ENCODE data around the gene ACSL5. TPM values are rescaled to one million over a fixed set of nuclear protein-coding genes. Genes with fewer than 3 reads are reported as not detected.

The ACSL5 gene
- total and polyA plus RNA-seq, 2 donors (not counting 1 experiment from before 2014, with no cell fraction given): 31.5 to 36.2 TPM

DNA sequence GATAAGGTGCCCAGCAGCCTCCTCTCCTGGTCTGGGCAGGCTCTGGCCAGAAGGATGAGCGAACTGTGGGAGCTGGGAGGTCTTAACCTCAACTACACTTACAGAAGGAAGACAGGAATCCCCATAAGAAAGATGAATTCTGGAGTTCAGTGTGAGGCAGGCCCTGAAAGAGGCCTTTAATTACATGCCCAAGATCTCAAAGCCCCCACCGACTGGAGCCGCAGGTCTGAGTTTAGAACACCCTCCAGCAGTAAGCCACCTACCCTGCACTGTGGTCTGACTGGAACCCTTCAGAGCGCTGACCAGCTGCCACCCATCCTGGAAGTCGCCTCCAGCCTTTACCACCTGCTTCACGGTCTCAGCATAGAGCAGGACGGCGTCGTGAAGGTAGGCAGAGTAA lies 28.2 kb upstream of the ACSL5 start:
- no peak for DNase-seq
- no peak for ATAC-seq (ENCODE audit: low read depth)
- no peak overlapping the region for H2AFZ ChIP-seq (ENCODE audit: insufficient read depth, low read depth, low read length, poor library complexity, severe bottlenecking)
- intact Hi-C loops (cut with micrococcal nuclease): no loop called here
- no peaks in the 10 kb centered on the region for H3K4me1 Mint-ChIP-seq
- H3K27ac ChIP-seq (ENCODE audit: low read length in 2 of 2): no peak overlapping the region
- H3K4me2 ChIP-seq (replicated peaks; ENCODE audit: low read depth, low read length, poor library complexity, severe bottlenecking): no peak overlapping the region
- ChIA-PET POLR2A (no interaction called here), CTCF (interaction anchor here (0.9 kb wide), 1 partner anchor 56 kb away, joined by 3 read pairs; no protein-coding TSS in a partner anchor)
- no peaks in the 10 kb centered on the region for H4K20me1 ChIP-seq (ENCODE audit: control insufficient read depth, insufficient read depth, low read length, poor library complexity, severe bottlenecking)
- no peaks in the 10 kb centered on the region for H3K27me3 ChIP-seq (replicated peaks in 1 of 4; ENCODE audit: control extremely low read depth in 1 of 4, control insufficient read depth in 3 of 4, insufficient read depth in 4 of 4, low read length in 3 of 4)
- no peak overlapping the region for H3K4me3 Mint-ChIP-seq
- H3K36me3 ChIP-seq (replicated peaks in 1 of 2; ENCODE audit: control extremely low read depth in 1 of 2, control insufficient read depth in 1 of 2, extremely low read depth in 1 of 2, insufficient read depth in 2 of 2, low read length in 1 of 2): no peaks in the 10 kb centered on the region
- no peak overlapping the region for H3K27ac Mint-ChIP-seq
- no peaks in the 10 kb centered on the region for H3K4me1 ChIP-seq (ENCODE audit: control insufficient read depth in 2 of 2, insufficient read depth in 2 of 2, low read length in 2 of 2)
- 97% methylated on average over 8 of the region's 9 CpGs for WGBS (ENCODE audit: insufficient coverage)
- no peaks in the 10 kb centered on the region for H3K27me3 Mint-ChIP-seq
- no peak overlapping the region for H3K4me3 ChIP-seq (ENCODE audit: control extremely low read depth in 1 of 5, extremely low read depth in 1 of 5, insufficient read depth in 1 of 5, low read depth in 2 of 5, low read length in 4 of 5)
- H3K9me3 Mint-ChIP-seq (ENCODE audit: insufficient read depth): no peaks in the 10 kb centered on the region
- TF ChIP-seq EZH2 (IDR thresholded peaks at IDR 0.05; ENCODE audit: borderline replicate concordance, insufficient read depth, low read depth, low read length, poor library complexity, severe bottlenecking): no peak
- TF ChIP-seq, protein P1, sequence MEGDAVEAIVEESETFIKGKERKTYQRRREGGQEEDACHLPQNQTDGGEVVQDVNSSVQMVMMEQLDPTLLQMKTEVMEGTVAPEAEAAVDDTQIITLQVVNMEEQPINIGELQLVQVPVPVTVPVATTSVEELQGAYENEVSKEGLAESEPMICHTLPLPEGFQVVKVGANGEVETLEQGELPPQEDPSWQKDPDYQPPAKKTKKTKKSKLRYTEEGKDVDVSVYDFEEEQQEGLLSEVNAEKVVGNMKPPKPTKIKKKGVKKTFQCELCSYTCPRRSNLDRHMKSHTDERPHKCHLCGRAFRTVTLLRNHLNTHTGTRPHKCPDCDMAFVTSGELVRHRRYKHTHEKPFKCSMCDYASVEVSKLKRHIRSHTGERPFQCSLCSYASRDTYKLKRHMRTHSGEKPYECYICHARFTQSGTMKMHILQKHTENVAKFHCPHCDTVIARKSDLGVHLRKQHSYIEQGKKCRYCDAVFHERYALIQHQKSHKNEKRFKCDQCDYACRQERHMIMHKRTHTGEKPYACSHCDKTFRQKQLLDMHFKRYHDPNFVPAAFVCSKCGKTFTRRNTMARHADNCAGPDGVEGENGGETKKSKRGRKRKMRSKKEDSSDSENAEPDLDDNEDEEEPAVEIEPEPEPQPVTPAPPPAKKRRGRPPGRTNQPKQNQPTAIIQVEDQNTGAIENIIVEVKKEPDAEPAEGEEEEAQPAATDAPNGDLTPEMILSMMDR (IDR thresholded peaks at IDR 0.05): no peak
- H3K9ac ChIP-seq (ENCODE audit: low read length): no peak overlapping the region
- H3K79me2 ChIP-seq (ENCODE audit: control insufficient read depth, insufficient read depth, low read length): no peaks in the 10 kb centered on the region
- peaks cover 0 to 4% (median 0%) of the 10 kb centered on the region in 3 donors for H3K9me3 ChIP-seq (ENCODE audit: control extremely low read depth in 1 of 3, control insufficient read depth in 2 of 3, insufficient read depth in 1 of 3, low read length in 2 of 3)

DNA sequence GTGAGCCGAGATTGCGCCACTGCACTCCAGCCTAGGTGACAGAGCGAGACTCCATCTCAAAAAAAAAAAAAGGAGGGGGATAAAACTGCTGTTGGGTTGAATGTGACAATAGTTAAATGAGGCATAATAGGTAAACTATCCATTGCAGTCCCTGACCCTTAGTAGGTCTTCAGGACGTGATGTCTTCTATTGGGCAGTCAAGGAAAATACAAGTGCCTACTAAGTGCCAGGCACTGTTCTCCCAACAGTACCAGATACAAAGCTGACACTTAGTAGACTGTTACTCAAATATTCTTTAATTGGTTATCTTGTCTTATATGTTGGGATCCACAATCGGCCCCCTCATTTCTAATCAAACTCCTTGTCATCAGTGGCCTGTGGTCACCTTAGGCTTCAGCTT lies 27.1 kb upstream of the ACSL5 start:
- Histone ChIP-seq H3K9me3 (ENCODE audit: control extremely low read depth in 1 of 3, control insufficient read depth in 2 of 3, insufficient read depth in 1 of 3, low read length in 2 of 3) (peaks cover 0 to 4% (median 0%) of the 10 kb centered on the region in 3 donors), H2AFZ (ENCODE audit: insufficient read depth, low read depth, low read length, poor library complexity, severe bottlenecking) (no peak overlapping the region), H3K9ac (ENCODE audit: low read length) (no peak overlapping the region), H3K36me3 (replicated peaks in 1 of 2; ENCODE audit: control extremely low read depth in 1 of 2, control insufficient read depth in 1 of 2, extremely low read depth in 1 of 2, insufficient read depth in 2 of 2, low read length in 1 of 2) (no peaks in the 10 kb centered on the region), H3K27ac (ENCODE audit: low read length in 2 of 2) (no peak overlapping the region), H3K4me3 (ENCODE audit: control extremely low read depth in 1 of 5, extremely low read depth in 1 of 5, insufficient read depth in 1 of 5, low read depth in 2 of 5, low read length in 4 of 5) (no peak overlapping the region), H3K4me1 (ENCODE audit: control insufficient read depth in 2 of 2, insufficient read depth in 2 of 2, low read length in 2 of 2) (no peaks in the 10 kb centered on the region), H4K20me1 (ENCODE audit: control insufficient read depth, insufficient read depth, low read length, poor library complexity, severe bottlenecking) (no peaks in the 10 kb centered on the region), H3K4me2 (replicated peaks; ENCODE audit: low read depth, low read length, poor library complexity, severe bottlenecking) (no peak overlapping the region), H3K79me2 (ENCODE audit: control insufficient read depth, insufficient read depth, low read length) (no peaks in the 10 kb centered on the region), H3K27me3 (replicated peaks in 1 of 4; ENCODE audit: control extremely low read depth in 1 of 4, control insufficient read depth in 3 of 4, insufficient read depth in 4 of 4, low read length in 3 of 4) (no peaks in the 10 kb centered on the region)
- 97% methylated on average over 5 of the region's 5 CpGs for WGBS (ENCODE audit: insufficient coverage)
- ChIA-PET POLR2A (no interaction called here), CTCF (interaction anchor here (0.9 kb wide), 1 partner anchor 55 kb away, joined by 3 read pairs; no protein-coding TSS in a partner anchor)
- TF ChIP-seq EZH2 (IDR thresholded peaks at IDR 0.05; ENCODE audit: borderline replicate concordance, insufficient read depth, low read depth, low read length, poor library complexity, severe bottlenecking): no peak
- TF ChIP-seq, protein P1 (IDR thresholded peaks at IDR 0.05): no peak
- H3K27me3 Mint-ChIP-seq: no peaks in the 10 kb centered on the region
- no peak for DNase-seq
- intact Hi-C loops (cut with micrococcal nuclease): no loop called here
- ATAC-seq (ENCODE audit: low read depth): no peak
- H3K4me3 Mint-ChIP-seq: no peak overlapping the region
- H3K9me3 Mint-ChIP-seq (ENCODE audit: insufficient read depth): no peaks in the 10 kb centered on the region
- H3K27ac Mint-ChIP-seq: no peak overlapping the region
- no peaks in the 10 kb centered on the region for H3K4me1 Mint-ChIP-seq

All from B cell (primary cell).